Gastrocnemius medialis (tissue), 4 donors: ENCODE measurements around the gene MEGF11.

Experiments used
- POLR2A ChIP-seq, 2 donors: fragments of 450-650 bp; IDR thresholded peaks; one replicate each; pipeline ENCODE4 v1.6.1; 2017; ENCODE audit warnings: antibody characterized with exemption in 2 of 2, mild to moderate bottlenecking in 2 of 2, moderate library complexity in 2 of 2
- TF ChIP-seq, protein P1 (sequence below), 5 experiments: fragments of 450-650 bp in 3 of 5; fragments of 200-600 bp in 2 of 5; sonication (generic) in 2 of 5; IDR thresholded peaks in 4 of 5; conservative IDR thresholded peaks in 1 of 5; 1 replicate in 4 of 5; 2 replicates in 1 of 5; pipeline ENCODE4 v1.5.1; 2016 to 2019; ENCODE audit warnings: antibody characterized with exemption in 5 of 5, mild to moderate bottlenecking in 3 of 5, moderate library complexity in 3 of 5

DNA sequence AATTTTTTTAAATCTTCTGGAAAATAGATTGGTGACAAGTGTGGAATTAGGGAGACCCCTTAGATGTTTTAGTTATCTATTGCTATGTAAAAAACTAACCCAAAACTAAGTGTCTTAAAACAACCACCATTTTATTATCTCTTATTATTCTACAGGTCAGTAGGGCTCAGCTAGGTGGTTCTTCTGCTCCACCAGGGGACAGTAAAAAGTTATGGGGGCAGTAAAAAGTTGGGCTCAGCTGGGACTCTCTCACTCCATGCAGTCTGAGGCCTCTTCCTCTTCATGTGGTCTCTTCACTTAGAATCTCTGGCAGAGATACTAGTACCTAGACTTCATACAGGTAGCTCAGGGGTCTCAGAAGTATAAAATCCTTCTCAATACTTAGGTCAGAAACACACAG is 21.8 kb upstream of the MEGF11 start:
- TF ChIP-seq POLR2A (IDR thresholded peaks at IDR 0.05), result no peak
- TF ChIP-seq, protein P1, sequence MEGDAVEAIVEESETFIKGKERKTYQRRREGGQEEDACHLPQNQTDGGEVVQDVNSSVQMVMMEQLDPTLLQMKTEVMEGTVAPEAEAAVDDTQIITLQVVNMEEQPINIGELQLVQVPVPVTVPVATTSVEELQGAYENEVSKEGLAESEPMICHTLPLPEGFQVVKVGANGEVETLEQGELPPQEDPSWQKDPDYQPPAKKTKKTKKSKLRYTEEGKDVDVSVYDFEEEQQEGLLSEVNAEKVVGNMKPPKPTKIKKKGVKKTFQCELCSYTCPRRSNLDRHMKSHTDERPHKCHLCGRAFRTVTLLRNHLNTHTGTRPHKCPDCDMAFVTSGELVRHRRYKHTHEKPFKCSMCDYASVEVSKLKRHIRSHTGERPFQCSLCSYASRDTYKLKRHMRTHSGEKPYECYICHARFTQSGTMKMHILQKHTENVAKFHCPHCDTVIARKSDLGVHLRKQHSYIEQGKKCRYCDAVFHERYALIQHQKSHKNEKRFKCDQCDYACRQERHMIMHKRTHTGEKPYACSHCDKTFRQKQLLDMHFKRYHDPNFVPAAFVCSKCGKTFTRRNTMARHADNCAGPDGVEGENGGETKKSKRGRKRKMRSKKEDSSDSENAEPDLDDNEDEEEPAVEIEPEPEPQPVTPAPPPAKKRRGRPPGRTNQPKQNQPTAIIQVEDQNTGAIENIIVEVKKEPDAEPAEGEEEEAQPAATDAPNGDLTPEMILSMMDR (IDR thresholded peaks at IDR 0.05 in 4 of 5, conservative IDR thresholded peaks at IDR 0.05 in 1 of 5), result no peak
